Naive B cell (primary cell): ENCODE measurements around the gene USP36. TPM values are rescaled to one million over a fixed set of nuclear protein-coding genes. Genes with fewer than 3 reads are reported as not detected.
"Not testable (repeated sequence)": the region's sequence is repeated elsewhere in the genome, so short reads cannot be mapped to it uniquely, and the experiment has no call there.

Experiments used
- ATAC-seq, 2 donors: fragments of 150-1000 bp; cut with Tn5 transposase; 2 replicates each; pipeline ENCODE4 v1.10.0; 2021; ENCODE audit warnings: low read depth in 2 of 2, mild to moderate bottlenecking in 2 of 2, moderate library complexity in 2 of 2
- DNase-seq: peaks from one replicate; pipeline ENCODE4 v3.0.0; 2022
- H3K27ac Mint-ChIP-seq, 6 donors: one replicate each; pipeline ENCODE4 v1.8.0; 2020 to 2022; ENCODE audit warnings: mild to moderate bottlenecking in 6 of 6, mixed read lengths in 6 of 6, moderate library complexity in 5 of 6, inconsistent platforms in 2 of 6
- H3K27me3 Mint-ChIP-seq, 3 donors: one replicate each; pipeline ENCODE4 v1.8.0; 2021 to 2022; ENCODE audit warnings: mixed read lengths in 3 of 3, mild to moderate bottlenecking in 1 of 3
- H3K36me3 Mint-ChIP-seq, 2 donors: one replicate each; pipeline ENCODE4 v1.8.0; 2020 to 2022; ENCODE audit warnings: mixed read lengths in 2 of 2, inconsistent platforms in 1 of 2, mild to moderate bottlenecking in 1 of 2
- H3K4me1 Mint-ChIP-seq, 3 donors: one replicate each; pipeline ENCODE4 v1.8.0; 2020 to 2022; ENCODE audit warnings: mixed read lengths in 3 of 3, inconsistent platforms in 1 of 3, mild to moderate bottlenecking in 1 of 3, moderate library complexity in 1 of 3
- H3K4me3 Mint-ChIP-seq, 8 donors: one replicate each; pipeline ENCODE4 v1.8.0; 2020 to 2022; ENCODE audit warnings: mild to moderate bottlenecking in 8 of 8, mixed read lengths in 8 of 8, moderate library complexity in 8 of 8, inconsistent platforms in 2 of 8
- H3K9me3 Mint-ChIP-seq, 7 donors: one replicate each; pipeline ENCODE4 v1.8.0; 2020 to 2022; ENCODE audit warnings: mixed read lengths in 7 of 7, mild to moderate bottlenecking in 5 of 7, inconsistent platforms in 2 of 7, moderate library complexity in 1 of 7
- polyA plus RNA-seq, 6 donors: library from polyadenylated mRNA; unstranded; fragments of 300-500 nt; fragmentation: Illumina TruSeq; gene quantifications; one replicate each; pipeline ENCODE4 v1.2.3, GENCODE V29; 2021; ENCODE audit warnings: low read depth in 6 of 6

The USP36 gene
- polyA plus RNA-seq, 6 donors from 2014 or later = 14.9 to 37.9 (median 24.5) TPM

DNA sequence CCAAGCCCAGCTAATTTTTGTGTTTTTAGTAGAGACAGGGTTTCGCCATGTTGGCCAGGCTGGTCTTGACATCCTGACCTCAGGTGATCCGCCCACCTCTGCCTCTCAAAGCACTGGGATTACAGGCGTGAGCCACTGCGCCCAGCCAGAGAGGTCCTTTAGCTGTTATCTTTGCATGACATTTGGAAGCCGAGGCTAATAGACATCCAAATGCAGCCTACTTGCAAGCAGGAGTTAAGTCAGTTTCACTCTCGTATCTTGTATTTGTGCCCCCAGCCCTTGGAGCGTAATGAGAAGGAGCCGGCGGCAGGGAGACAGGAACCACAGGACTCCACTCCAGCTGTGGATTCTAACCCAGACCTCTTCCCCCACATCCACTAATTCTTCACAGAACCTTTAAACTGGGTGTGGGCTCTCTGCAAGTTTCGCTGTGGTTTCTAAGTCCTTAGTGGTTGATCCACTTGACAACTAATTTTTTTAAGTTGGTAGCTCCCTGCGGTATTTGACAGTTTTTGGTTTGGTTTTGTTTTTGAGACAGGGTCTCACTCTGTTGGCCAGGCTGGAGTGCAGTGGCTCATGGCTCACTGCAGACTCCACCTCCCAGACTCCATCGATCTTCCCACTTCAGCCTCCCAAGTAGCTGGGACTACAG is 55.5 kb downstream of the USP36 start:
- H3K27ac Mint-ChIP-seq = peak overlapping the region in 1 of 6 donors; percentile 20
- peak overlapping the region in 1 of 8 donors; percentile 64 for H3K4me3 Mint-ChIP-seq
- H3K9me3 Mint-ChIP-seq = no peaks in the 10 kb centered on the region
- peaks cover 14 to 29% (median 18%) of the 10 kb centered on the region in 3 donors for H3K4me1 Mint-ChIP-seq
- DNase-seq (no peak), ATAC-seq (no peak)
- no peaks in the 10 kb centered on the region for H3K36me3 Mint-ChIP-seq
- H3K27me3 Mint-ChIP-seq = no peaks in the 10 kb centered on the region

DNA sequence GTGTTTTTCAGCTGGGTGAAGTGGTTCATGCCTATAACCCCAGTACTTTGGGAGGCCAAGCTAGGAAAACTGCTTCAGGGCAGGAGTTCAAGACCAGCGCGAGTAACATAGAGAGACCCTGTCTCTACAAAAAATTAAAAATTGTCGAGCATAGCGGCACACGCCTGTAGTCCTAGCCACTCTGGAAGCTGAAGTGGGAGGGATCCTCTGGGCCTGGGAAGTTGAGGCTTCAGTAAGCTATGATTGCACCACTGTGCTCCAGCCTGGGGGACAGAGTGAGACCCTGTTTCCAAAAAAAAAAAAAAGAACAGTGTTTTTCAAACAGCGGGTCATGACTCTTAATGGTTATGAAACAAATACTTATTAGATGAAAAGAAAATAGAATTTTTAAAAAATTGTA is 56.3 kb downstream of the USP36 start:
- Mint-ChIP-seq H3K27ac (peak overlapping the region in 1 of 6 donors; percentile 95), H3K27me3 (no peaks in the 10 kb centered on the region), H3K4me3 (peak overlapping the region in 3 of 8 donors; percentile 84 to 88 (median 84)), H3K36me3 (no peaks in the 10 kb centered on the region), H3K9me3 (no peaks in the 10 kb centered on the region), H3K4me1 (peaks cover 21 to 30% (median 22%) of the 10 kb centered on the region in 3 donors)
- ATAC-seq (no peak), DNase-seq (no peak)

DNA sequence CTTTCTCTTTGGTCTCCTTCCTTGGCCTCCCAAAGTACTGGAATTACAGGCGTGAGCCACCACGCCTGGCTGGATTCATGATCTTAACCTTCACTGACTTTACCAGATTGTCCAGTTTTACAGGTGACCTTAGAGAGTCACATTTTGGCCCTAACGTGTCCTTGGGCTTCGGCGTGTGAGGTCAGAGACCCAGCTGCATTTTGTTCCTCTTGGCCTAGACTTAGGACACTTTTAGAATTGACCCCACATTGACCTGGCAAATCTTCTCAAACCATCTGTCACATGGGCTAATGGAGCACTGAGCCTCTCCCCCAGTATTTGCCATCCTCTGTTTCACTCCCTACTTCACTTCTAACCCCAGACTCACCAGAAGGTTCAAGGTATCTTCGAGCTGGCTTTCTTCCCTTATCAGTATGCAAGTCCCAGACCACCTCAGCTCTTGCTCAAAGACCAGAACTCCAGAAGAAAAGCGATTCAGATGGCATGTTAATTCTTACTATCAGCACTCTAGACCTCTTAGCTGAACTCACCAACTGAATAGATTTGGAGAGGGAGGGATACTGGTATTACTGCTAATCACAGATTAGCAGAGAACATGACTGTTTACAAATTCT is 56.8 kb downstream of the USP36 start:
- Mint-ChIP-seq H3K9me3 (no peaks in the 10 kb centered on the region), H3K4me1 (peaks cover 25 to 34% (median 28%) of the 10 kb centered on the region in 3 donors), H3K4me3 (peak overlapping the region; percentile 36 to 93 (median 84)), H3K27ac (peak overlapping the region in 4 of 6 donors; percentile 38 to 95 (median 91)), H3K36me3 (no peaks in the 10 kb centered on the region), H3K27me3 (no peaks in the 10 kb centered on the region)
- no peak for DNase-seq
- no peak for ATAC-seq

DNA sequence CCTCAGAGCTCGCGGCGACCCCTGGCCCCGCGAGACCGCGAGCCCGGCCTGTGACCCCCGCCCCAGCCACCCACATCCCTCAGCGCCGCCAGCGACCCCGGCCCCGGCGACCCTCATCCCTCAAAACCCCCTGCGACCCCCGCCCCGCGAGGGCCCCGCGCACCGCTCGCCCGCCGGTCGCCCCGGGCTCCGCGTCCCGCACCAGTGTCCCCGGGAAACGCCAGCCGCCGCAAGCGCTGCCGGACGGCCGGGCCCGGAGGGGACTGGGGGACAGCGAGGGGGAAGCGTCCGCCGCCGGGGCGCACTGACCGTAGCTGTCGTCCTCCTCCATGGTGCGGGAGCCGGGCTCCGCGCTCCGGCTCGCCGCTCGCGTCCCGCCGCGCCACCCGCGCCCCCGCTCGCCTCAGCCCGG is 58.7 kb downstream of the USP36 start, which contains the start of gene CYTH1:
TSS of gene CYTH1 (minus strand) at position 381 of the 412 bp plus-strand sequence. CDS start at position 331, 50 bp downstream.
- no peak for DNase-seq
- H3K4me1 Mint-ChIP-seq = peaks cover 20 to 50% (median 34%) of the 10 kb centered on the region in 3 donors
- peak within 1 kb of the TSS; percentile 78 to 95 (median 95) for H3K27ac Mint-ChIP-seq
- no peaks in the 10 kb centered on the region for H3K9me3 Mint-ChIP-seq
- H3K36me3 Mint-ChIP-seq = no peaks in the 10 kb centered on the region
- ATAC-seq = no peak
- no peaks in the 10 kb centered on the region for H3K27me3 Mint-ChIP-seq
- H3K4me3 Mint-ChIP-seq = peak within 1 kb of the TSS; percentile 84 to 96 (median 90)

DNA sequence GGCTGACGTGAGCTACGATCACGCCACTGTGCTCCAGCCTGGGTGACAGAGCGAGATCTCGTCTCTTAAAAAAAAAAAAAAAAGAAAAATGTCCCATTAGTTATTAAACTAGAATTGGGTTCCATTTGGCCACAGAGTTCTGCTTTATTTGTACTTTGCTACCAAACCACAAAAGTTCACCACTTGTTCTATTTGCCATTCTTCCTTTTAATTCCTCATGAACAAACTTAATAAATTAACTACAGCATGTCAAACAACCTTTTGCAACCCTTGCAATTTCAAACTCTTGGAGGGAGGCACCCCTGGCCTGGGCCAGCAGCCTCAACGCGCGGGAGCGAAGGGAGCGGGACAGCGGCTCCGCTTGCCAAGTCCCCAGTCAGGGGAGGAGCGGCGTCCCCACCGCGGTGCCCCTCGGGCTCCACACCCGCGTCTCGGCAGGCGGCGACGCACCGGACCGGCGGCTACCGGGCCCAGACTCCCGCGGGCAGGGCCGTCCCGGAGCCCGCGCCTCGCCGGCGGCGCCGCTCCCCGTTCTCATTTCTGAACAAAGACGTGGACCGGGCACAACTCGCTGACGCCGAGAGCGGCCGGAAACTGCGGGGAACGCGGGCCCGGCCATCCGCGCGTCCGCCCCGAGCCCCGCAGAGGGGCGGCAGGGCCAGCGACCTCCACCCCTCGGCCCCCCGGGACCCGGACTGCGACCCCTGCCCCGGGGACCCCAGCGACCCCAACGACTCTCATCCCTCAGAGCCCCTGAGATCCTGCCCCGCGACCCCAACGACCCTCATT is 59.3 kb downstream of the USP36 start:
- Mint-ChIP-seq H3K27ac (peak overlapping the region; percentile 71 to 95 (median 93)), H3K4me3 (peak overlapping the region; percentile 84 to 96 (median 90)), H3K9me3 (no peaks in the 10 kb centered on the region), H3K4me1 (peaks cover 20 to 56% (median 35%) of the 10 kb centered on the region in 3 donors), H3K36me3 (no peaks in the 10 kb centered on the region), H3K27me3 (no peaks in the 10 kb centered on the region)
- ATAC-seq (peak; percentile 3 to 11), DNase-seq (peak; percentile 37)

DNA sequence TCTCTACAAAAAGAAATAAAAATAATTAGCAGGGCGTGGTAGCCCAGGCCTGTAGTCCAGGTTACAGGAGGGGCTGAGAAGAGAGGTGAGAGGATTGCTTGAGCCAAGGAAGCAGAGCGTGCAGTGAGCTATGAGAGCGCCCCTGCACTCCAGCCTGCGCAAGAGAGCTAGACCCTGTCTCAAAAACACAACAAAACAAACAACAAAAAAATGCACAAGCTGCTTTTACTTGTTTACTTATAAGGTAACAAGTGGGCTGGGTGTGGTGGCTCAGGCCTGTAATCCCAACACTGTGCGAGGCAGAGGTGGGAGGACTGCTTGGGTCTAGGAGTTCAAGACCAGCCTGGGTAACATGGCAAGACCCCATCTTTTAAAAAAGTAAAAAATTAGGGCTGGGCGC is 60.3 kb downstream of the USP36 start:
- peak overlapping the region; percentile 84 to 96 (median 90) for H3K4me3 Mint-ChIP-seq
- no peaks in the 10 kb centered on the region for H3K27me3 Mint-ChIP-seq
- H3K27ac Mint-ChIP-seq = peak overlapping the region; percentile 95 to 98 (median 96)
- ATAC-seq (no peak), DNase-seq (no peak)
- no peaks in the 10 kb centered on the region for H3K9me3 Mint-ChIP-seq
- no peaks in the 10 kb centered on the region for H3K36me3 Mint-ChIP-seq
- peaks cover 23 to 66% (median 42%) of the 10 kb centered on the region in 3 donors for H3K4me1 Mint-ChIP-seq

DNA sequence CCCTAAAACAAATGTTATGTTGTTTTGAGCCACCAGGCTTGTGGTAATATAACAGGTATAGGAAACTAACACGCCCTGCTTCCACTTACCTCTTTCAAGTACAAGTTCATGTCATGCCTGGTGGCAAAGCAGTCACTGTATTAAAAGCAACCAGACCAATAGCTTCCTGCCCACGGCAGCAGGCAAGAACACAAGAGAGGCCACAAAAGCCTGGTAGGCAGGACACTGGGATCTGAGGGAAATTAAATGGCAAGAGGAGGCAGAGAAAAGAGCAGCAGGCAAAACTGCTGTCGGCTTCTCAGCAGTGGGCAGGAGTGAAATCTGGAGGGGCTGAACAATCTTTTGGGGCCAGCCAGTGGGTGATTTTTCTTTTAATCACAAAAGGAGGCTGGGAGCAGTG is 60.8 kb downstream of the USP36 start:
- Mint-ChIP-seq H3K27me3 (no peaks in the 10 kb centered on the region), H3K4me1 (peaks cover 26 to 70% (median 47%) of the 10 kb centered on the region in 3 donors), H3K4me3 (peak overlapping the region; percentile 84 to 96 (median 90)), H3K9me3 (no peaks in the 10 kb centered on the region), H3K36me3 (no peaks in the 10 kb centered on the region), H3K27ac (peak overlapping the region; percentile 95 to 98 (median 96))
- ATAC-seq = peak; percentile 51 to 55
- DNase-seq = peak; percentile 70

DNA sequence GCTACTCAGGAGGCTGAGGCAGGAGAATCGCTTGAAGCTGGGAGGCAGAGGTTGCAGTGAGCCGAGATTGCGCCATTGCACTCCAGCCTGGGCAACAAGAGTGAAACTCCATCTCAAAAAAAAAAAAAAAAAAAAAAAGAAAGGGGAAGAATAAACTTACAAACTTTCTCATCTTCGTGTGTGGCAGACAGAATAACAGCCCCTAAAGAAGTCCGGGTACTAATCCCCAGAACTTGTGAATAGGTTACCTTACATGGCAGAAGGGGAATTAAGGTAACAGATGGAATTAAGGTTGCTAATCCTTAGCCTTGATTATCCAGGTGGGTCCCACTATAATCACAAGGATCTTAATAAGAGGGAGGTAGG is 61.3 kb downstream of the USP36 start:
- Mint-ChIP-seq H3K4me1 (peaks cover 31 to 76% (median 53%) of the 10 kb centered on the region in 3 donors), H3K4me3 (peak overlapping the region; percentile 84 to 96 (median 90)), H3K27ac (peak overlapping the region; percentile 95 to 98 (median 96))
- peak; percentile 26 for DNase-seq
- H3K27me3 Mint-ChIP-seq, H3K36me3 Mint-ChIP-seq, H3K9me3 Mint-ChIP-seq: not testable (repeated sequence)
- peak; percentile 10 to 15 for ATAC-seq

DNA sequence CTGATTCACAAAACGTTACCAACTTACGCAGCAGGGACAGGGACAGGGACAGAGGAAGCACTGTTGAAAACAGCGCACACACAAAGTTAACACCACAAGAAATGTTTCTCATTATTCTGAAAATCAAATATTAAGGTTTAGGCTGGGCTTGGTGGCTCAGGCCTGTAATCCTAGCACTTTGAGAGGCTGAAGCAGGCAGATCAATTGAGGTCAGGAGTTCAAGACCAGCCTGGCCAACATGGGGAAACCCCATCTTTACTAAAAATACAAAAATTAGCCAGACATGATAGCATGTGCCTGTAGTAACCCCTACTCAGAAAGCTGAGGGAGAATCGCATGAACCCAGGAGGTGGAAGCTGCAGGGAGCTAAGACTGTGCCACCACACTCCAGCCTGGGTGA is 62.7 kb downstream of the USP36 start:
- peaks cover 27 to 74% (median 48%) of the 10 kb centered on the region in 3 donors for H3K4me1 Mint-ChIP-seq

DNA sequence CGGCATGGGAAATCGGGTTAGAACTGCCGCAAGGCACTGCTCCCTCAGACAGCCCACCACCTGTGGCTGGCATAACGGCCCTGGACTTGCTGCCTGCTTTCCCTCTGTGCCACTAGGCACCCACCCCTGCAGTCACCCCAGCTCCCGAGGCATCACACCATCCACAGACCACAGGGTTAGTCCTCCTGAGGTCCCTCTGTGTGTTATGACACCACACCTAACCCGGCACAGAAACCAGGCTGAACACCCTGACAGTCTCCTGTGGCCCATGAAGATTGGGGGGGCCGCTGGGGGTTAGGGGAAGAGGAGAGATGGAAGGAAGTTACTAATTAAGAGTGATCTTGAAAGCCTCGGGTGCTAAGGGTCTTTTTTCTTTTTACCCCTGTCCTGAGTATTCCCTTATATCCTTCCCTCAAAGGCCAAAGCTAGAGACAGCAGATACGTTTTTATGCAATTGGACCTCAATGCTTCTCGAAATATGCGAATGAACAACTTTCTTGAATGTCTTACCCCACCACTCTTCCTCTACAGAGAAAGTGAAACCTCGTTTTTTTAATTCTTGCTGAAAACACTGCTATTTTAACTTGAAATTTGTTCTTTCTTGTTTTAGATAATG is 65.5 kb downstream of the USP36 start:
- peak overlapping the region; percentile 95 to 98 (median 96) for H3K27ac Mint-ChIP-seq
- peaks cover 32 to 89% (median 51%) of the 10 kb centered on the region in 3 donors for H3K4me1 Mint-ChIP-seq
- peaks cover 0 to 7% of the 10 kb centered on the region in 2 donors for H3K36me3 Mint-ChIP-seq
- DNase-seq (peak; percentile 63), ATAC-seq (peak; percentile 47 to 51)
- H3K9me3 Mint-ChIP-seq = no peaks in the 10 kb centered on the region
- H3K27me3 Mint-ChIP-seq = no peaks in the 10 kb centered on the region
- H3K4me3 Mint-ChIP-seq = peak overlapping the region; percentile 89 to 98 (median 94)

More for the DNA sequence above, 62.7 kb downstream of the USP36 start:
- Mint-ChIP-seq H3K9me3 (no peaks in the 10 kb centered on the region), H3K27me3 (no peaks in the 10 kb centered on the region), H3K4me3 (peak overlapping the region; percentile 56 to 84 (median 68)), H3K27ac (peak overlapping the region; percentile 74 to 95 (median 92)), H3K36me3 (no peaks in the 10 kb centered on the region)
- DNase-seq (peak; percentile 19), ATAC-seq (no peak)

DNA sequence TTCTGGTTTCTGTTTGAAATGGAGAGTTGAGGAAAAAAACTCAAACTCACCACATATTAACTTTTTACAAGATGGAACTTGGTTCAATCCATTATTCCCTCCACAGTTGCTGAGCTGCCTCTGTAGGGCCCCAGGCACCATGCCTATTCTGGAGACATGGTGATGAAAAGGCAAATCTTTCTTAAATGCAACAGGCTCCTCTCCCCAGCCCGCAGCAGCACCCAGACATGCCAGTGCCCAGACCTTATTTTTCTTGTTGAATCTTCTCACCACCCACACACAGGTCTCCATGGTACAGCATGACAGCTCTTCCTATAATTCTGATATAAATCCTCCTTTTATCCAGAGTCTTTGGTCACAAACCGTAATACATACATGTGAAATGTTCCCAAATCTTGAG is 66.2 kb downstream of the USP36 start:
- peaks cover 0 to 7% of the 10 kb centered on the region in 2 donors for H3K36me3 Mint-ChIP-seq

DNA sequence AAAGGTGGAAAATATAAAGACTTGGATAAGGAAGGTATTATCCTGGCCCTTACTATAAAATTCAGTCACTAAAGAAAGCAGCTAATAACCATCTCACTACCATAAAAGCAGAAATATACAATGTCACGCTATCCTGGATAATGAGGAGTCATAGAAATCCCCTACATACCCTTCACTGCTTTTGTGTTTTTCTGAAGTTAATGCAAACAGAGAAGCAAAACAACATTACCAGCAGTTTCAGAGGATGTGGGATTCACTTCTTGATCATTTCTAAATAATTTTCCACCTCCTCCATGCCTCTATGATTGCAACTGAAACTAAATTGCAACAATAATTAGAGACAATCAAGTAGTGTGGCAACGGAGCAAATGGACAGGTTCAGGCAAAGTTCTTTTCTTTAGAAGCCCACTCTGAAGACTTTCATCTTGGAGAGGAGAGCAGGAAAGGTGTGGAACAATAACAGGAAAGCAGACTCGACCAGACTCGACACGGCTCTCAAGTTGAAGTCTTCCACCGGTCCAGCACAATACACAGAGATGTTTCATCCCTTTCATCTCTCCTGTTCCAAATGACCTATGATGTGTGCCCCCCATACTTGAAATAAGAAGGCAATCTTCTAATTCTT is 68.7 kb downstream of the USP36 start:
- Mint-ChIP-seq H3K4me3 (peak overlapping the region; percentile 77 to 92 (median 84)), H3K9me3 (no peaks in the 10 kb centered on the region), H3K27me3 (no peaks in the 10 kb centered on the region), H3K36me3 (peaks cover 0 to 7% of the 10 kb centered on the region in 2 donors), H3K27ac (peak overlapping the region; percentile 88 to 99 (median 94)), H3K4me1 (peaks cover 20 to 60% (median 32%) of the 10 kb centered on the region in 3 donors)
- DNase-seq = peak; percentile 68
- ATAC-seq = peak; percentile 73 to 74

More for the DNA sequence above, 66.2 kb downstream of the USP36 start:
- H3K4me3 Mint-ChIP-seq = peak overlapping the region; percentile 89 to 98 (median 94)
- peak overlapping the region; percentile 95 to 98 (median 96) for H3K27ac Mint-ChIP-seq
- peaks cover 26 to 83% (median 45%) of the 10 kb centered on the region in 3 donors for H3K4me1 Mint-ChIP-seq
- H3K9me3 Mint-ChIP-seq = no peaks in the 10 kb centered on the region
- no peaks in the 10 kb centered on the region for H3K27me3 Mint-ChIP-seq
- no peak for DNase-seq
- no peak for ATAC-seq
